ENCODE results near the gene GPR82. TPM values are rescaled to one million over a fixed set of nuclear protein-coding genes. Genes with fewer than 3 reads are reported as not detected.
A peak's percentile ranks its signal among the peaks of the same experiment; 100 is the strongest.
"Not testable (repeated sequence)": the region's sequence is repeated elsewhere in the genome, so short reads cannot be mapped to it uniquely, and the experiment has no call there.

The GPR82 gene
- total RNA-seq, 2 experiments from 2014 or later = 0.05 TPM

DNA sequence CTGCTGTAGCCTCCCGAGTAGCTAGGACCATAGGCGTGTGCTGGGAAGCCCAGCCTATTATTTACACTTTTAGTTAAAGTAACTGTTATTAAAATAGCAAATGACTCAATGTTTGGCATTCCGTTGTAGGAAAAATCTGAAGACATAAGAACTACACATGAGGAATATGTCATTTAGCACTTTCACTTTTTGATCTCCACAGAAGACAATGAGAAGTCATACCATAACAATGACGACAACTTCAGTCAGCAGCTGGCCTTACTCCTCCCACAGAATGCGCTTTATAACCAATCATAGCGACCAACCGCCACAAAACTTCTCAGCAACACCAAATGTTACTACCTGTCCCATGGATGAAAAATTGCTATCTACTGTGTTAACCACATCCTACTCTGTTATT lies 28.6 kb upstream of the GPR82 start:
- CTCF ChIA-PET = no interaction called here
- DNase-seq (peak; percentile 42), ATAC-seq (peak; percentile 65)
- POLR2A ChIA-PET = no interaction called here
- no peak overlapping the region for H3K27ac Mint-ChIP-seq
- no peak overlapping the region for H3K4me3 Mint-ChIP-seq
- no peaks in the 10 kb centered on the region for H3K9me3 Mint-ChIP-seq (ENCODE audit: low read depth)
- intact Hi-C loops (cut with DNase I, micrococcal nuclease) = no loop called here
- peaks cover 9% of the 10 kb centered on the region for H3K36me3 Mint-ChIP-seq (ENCODE audit: low read depth)
- H3K4me1 Mint-ChIP-seq = peaks cover 27% of the 10 kb centered on the region
- no peaks in the 10 kb centered on the region for H3K27me3 Mint-ChIP-seq

DNA sequence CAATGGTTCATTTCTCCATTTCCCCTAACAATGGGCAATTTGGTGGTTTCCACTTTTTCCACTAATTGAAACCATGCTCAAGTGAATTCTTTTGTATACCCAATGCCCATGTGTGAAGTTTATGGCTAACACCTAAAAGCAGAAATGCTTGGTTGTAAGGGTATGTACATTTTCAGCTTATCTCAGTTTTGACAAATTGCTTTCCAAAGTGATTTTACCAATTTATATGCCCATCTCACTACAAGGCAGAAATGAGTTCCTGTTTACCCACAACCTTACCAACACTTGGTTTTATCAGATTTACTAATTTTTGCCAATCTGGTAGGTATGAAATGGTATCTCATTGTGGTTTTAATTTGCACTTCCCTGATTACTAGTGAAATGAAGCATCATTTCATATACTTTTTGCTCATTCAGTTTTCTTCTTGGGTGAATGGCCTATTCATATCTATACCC lies 20.4 kb upstream of the GPR82 start:
- H3K27ac Mint-ChIP-seq = no peak overlapping the region
- CTCF ChIA-PET = interaction anchor here (0.7 kb wide), 1 partner anchor 419 kb away, joined by 3 read pairs; no protein-coding TSS in a partner anchor

DNA sequence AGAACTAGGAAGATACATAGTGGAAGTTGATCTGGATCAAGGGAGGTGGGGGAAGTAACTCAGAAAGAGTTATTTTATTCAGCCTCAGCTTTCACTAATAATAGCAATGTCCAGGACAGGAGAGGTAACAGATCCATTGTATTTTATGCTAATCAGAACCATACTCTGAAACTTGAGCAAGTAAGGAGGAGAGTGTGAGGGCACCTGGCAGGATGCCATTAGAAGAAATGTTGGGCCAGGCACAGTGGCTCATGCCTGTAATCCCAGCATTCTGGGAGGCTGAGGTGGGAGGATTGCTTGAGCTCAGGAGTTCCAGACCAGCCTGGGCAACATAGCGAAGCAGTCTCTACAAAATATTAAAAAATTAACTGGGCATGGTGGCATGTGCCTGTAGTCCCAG lies 18.9 kb upstream of the GPR82 start:
- intact Hi-C loops (cut with DNase I, micrococcal nuclease) = no loop called here
- ATAC-seq = no peak

More for the DNA sequence above, 20.4 kb upstream of the GPR82 start:
- Mint-ChIP-seq H3K27me3 (no peaks in the 10 kb centered on the region), H3K4me3 (no peak overlapping the region), H3K4me1 (peaks cover 28% of the 10 kb centered on the region), H3K36me3 (ENCODE audit: low read depth) (peaks cover 2% of the 10 kb centered on the region), H3K9me3 (ENCODE audit: low read depth) (no peaks in the 10 kb centered on the region)
- intact Hi-C loops (cut with DNase I, micrococcal nuclease) = loop anchor here in 1 of 2 experiments (5.0 kb wide), 1 partner anchor 36 kb away; no protein-coding TSS in a partner anchor
- ATAC-seq (peak; percentile 65), DNase-seq (no peak)
- POLR2A ChIA-PET = no interaction called here

DNA sequence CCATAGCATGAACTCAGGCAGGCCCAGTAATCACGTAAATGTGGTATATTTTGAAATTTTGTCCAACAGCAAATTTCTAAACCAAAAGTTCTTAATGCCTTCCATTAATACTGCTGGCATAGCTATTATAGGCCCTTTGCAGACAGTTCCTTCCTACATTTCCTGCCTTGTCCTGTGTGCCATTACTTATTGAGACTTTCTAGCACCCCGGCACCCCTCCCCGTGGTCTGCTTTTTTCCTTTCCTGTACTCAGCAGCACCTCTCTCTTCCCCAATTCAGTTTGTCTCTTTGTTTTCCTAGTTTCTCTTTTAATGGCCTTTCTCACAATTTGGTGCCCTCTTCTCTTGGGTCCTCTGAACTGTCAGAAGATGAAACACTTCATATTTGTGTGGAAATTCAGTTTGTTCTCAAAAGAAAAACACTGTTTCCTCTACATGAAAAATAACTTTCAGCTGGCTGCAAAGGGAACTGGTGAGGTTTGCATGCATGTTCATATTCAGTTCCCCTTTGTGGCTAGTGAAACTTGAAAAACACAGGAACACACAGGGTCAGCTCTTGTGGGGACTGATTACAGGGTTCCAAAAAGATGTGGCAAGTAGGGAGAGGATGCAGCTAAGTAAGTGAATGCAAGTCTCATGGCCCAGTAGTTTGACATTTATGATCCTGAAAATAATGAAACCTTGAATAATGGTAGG lies 18.2 kb upstream of the GPR82 start:
- Mint-ChIP-seq H3K4me1 (peaks cover 30% of the 10 kb centered on the region), H3K4me3 (no peak overlapping the region), H3K27ac (no peak overlapping the region), H3K36me3 (ENCODE audit: low read depth) (peaks cover 2% of the 10 kb centered on the region), H3K9me3 (ENCODE audit: low read depth) (no peaks in the 10 kb centered on the region), H3K27me3 (no peaks in the 10 kb centered on the region)
- intact Hi-C loops (cut with DNase I, micrococcal nuclease) = no loop called here
- DNase-seq (no peak), ATAC-seq (no peak)
- POLR2A ChIA-PET = interaction anchor here (0.6 kb wide), 1 partner anchor 276 kb away, joined by 3 read pairs; no protein-coding TSS in a partner anchor
- CTCF ChIA-PET = no interaction called here

More for the DNA sequence above, 18.9 kb upstream of the GPR82 start:
- peaks cover 27% of the 10 kb centered on the region for H3K4me1 Mint-ChIP-seq
- CTCF ChIA-PET = no interaction called here
- POLR2A ChIA-PET = no interaction called here
- H3K4me3 Mint-ChIP-seq = no peak overlapping the region
- DNase-seq = no peak
- H3K9me3 Mint-ChIP-seq (ENCODE audit: low read depth) = no peaks in the 10 kb centered on the region
- peaks cover 2% of the 10 kb centered on the region for H3K36me3 Mint-ChIP-seq (ENCODE audit: low read depth)
- H3K27ac Mint-ChIP-seq = no peak overlapping the region
- no peaks in the 10 kb centered on the region for H3K27me3 Mint-ChIP-seq

DNA sequence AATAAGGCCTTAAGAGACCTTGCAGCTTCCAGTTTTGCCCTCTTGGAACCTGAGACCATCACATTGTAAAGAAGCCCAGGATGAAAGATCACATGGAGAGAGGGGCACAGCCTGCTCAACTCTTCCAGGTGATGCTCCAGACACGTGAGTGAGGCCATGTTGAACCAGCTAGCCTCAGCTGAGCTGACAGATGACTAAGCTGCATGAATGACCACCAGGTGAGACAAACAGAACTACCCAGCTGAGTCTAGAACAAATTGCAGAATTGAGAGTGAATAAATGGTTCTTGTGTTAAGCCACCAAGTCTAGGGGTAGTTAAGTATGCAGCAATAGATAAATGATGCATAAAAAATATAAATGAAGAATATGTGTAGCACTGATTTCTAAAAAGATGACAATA lies 16.8 kb upstream of the GPR82 start:
- no peak overlapping the region for H3K27ac Mint-ChIP-seq
- ChIA-PET POLR2A (no interaction called here), CTCF (no interaction called here)
- intact Hi-C loops (cut with DNase I, micrococcal nuclease) = no loop called here
- DNase-seq (no peak), ATAC-seq (no peak)
- no peak overlapping the region for H3K4me3 Mint-ChIP-seq
- H3K36me3 Mint-ChIP-seq (ENCODE audit: low read depth) = peaks cover 2% of the 10 kb centered on the region
- H3K27me3 Mint-ChIP-seq = no peaks in the 10 kb centered on the region
- peaks cover 38% of the 10 kb centered on the region for H3K4me1 Mint-ChIP-seq
- no peaks in the 10 kb centered on the region for H3K9me3 Mint-ChIP-seq (ENCODE audit: low read depth)

DNA sequence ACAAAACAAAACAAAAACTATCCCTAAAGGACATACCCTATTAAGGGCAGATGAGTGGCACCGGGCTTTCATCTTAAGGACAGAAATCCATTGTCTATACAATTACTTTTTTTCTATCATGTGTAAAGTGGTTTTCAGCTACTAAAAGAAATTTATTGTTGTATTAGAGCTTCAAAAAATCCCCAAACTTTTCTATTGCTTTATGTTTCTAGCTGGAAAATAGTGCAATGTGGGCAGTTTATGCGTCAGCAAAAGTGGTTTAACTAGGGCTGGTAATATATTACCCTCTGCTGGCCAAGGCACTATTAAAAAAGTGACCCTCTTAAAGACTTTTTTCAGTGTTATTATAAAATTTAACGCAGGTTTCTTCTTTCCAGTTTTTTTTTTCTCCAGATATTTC lies 15.5 kb upstream of the GPR82 start:
- no peaks in the 10 kb centered on the region for H3K9me3 Mint-ChIP-seq (ENCODE audit: low read depth)
- H3K4me3 Mint-ChIP-seq = no peak overlapping the region
- DNase-seq (no peak), ATAC-seq (no peak)
- intact Hi-C loops (cut with DNase I, micrococcal nuclease) = no loop called here
- no peak overlapping the region for H3K27ac Mint-ChIP-seq
- peaks cover 2% of the 10 kb centered on the region for H3K36me3 Mint-ChIP-seq (ENCODE audit: low read depth)
- H3K27me3 Mint-ChIP-seq = no peaks in the 10 kb centered on the region
- ChIA-PET POLR2A (interaction anchor here (1.1 kb wide), 1 partner anchor 8 kb away, joined by 3 read pairs; no protein-coding TSS in a partner anchor), CTCF (interaction anchor here (0.6 kb wide), 1 partner anchor 1691 kb away, joined by 3 read pairs; no protein-coding TSS in a partner anchor)
- H3K4me1 Mint-ChIP-seq = peaks cover 36% of the 10 kb centered on the region

DNA sequence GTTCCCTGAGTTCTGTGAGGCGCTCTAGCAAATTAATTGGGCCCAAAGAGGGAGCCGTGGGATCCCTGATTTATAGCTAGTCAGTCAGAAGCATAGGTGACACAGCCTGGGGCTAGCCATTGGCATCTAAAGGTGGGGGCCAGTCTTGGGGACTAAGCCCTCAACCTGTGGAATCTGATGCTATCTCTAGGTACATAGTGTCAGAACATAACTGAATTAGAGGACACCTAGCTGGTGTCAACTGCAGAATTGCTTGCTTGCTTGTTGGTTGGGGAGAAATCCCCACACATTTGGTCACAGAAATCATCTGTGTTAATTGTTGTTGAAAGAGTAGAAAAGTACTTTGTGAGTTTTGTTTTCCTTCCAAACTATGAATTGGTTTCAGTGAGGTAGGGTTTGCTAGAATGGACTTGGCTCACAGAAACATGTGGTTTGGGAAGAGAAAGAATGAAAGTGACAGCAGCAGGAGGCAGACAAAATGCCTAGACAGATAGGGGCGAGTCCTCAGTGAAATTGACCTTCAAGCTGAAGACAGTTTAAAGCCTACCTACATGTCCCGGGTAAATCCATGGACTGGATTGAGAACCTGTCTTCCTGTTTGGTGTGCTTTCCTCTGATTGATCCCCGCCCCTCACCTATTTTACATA lies 12.8 kb upstream of the GPR82 start:
- POLR2A ChIA-PET = no interaction called here
- CTCF ChIA-PET = no interaction called here
- Mint-ChIP-seq H3K9me3 (ENCODE audit: low read depth) (no peaks in the 10 kb centered on the region), H3K4me1 (peaks cover 22% of the 10 kb centered on the region), H3K27ac (no peak overlapping the region), H3K4me3 (no peak overlapping the region), H3K36me3 (ENCODE audit: low read depth) (no peaks in the 10 kb centered on the region), H3K27me3 (no peaks in the 10 kb centered on the region)
- DNase-seq = peak; percentile 7
- peak; percentile 61 for ATAC-seq
- intact Hi-C loops (cut with DNase I, micrococcal nuclease) = no loop called here

DNA sequence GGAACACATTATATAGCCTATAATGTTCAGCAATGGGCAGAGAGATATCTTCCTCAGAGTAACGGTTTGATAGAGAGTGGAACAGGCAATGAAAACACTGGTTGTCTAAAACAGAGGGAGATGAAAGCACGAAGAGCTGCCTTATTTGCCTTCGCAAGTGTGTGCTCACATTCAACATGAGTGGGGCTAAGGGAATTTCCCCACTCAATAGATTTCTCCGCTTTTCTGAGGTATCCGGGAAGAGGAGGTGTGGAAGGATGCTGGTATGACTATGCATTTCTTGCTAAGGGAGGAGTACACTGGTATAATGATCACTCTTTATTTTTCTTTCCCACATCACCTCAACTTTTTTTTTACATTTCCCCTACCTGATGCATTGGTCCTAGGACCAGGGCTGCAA lies 7.8 kb upstream of the GPR82 start:
- intact Hi-C loops (cut with DNase I, micrococcal nuclease) = no loop called here
- peaks cover 25% of the 10 kb centered on the region for H3K36me3 Mint-ChIP-seq (ENCODE audit: low read depth)
- no peak overlapping the region for H3K4me3 Mint-ChIP-seq
- peaks cover 21% of the 10 kb centered on the region for H3K4me1 Mint-ChIP-seq
- H3K27ac Mint-ChIP-seq = no peak overlapping the region
- no peaks in the 10 kb centered on the region for H3K27me3 Mint-ChIP-seq
- ChIA-PET CTCF (no interaction called here), POLR2A (interaction anchor here (0.6 kb wide), 2 partner anchors 8 to 40 kb away, joined by 3 read pairs; no protein-coding TSS in a partner anchor)
- ATAC-seq (peak; percentile 55), DNase-seq (peak; percentile 6)
- peaks cover 9% of the 10 kb centered on the region for H3K9me3 Mint-ChIP-seq (ENCODE audit: low read depth)

DNA sequence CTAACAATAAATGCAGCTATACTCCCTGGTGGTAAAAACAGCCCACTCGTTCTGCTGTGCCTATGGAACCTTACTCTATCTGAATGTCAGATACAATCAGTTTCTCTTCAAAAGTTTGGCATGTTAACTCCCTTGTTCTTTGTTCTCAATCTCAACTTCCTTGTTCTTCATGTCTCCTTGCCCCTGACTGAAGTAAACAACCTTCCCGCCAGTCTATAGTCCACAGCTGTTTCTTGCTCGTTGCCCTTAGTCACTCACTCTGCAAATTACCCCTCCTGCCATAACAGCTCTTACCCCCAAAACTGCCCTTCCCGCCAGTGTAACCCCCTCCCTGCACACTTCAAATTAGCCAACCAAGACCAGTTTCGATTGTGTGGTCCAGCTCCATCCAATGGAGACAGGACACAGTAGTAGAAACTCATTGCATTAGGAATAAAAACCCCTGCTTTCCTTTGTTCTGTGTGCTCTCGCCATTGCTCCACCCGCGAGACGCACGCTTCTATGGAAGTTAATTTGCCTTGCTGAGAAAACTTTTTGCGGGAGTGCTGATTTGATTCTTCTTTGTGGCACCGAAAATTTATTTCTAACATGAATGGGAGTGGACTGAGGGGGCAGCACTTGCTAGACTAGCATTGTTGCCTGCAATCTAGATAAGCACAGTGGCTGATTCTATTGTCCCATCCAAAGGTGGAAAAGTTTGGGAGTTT lies 7.1 kb upstream of the GPR82 start:
- no peak overlapping the region for H3K4me3 Mint-ChIP-seq
- ATAC-seq = no peak
- POLR2A ChIA-PET = interaction anchor here (0.6 kb wide), 1 partner anchor 9 kb away, joined by 3 read pairs; no protein-coding TSS in a partner anchor
- H3K27me3 Mint-ChIP-seq = no peaks in the 10 kb centered on the region
- CTCF ChIA-PET = no interaction called here
- no peak for DNase-seq
- H3K27ac Mint-ChIP-seq = peak overlapping the region; percentile 61
- peaks cover 9% of the 10 kb centered on the region for H3K9me3 Mint-ChIP-seq (ENCODE audit: low read depth)
- peaks cover 23% of the 10 kb centered on the region for H3K4me1 Mint-ChIP-seq
- intact Hi-C loops (cut with DNase I, micrococcal nuclease) = no loop called here
- peaks cover 25% of the 10 kb centered on the region for H3K36me3 Mint-ChIP-seq (ENCODE audit: low read depth)

DNA sequence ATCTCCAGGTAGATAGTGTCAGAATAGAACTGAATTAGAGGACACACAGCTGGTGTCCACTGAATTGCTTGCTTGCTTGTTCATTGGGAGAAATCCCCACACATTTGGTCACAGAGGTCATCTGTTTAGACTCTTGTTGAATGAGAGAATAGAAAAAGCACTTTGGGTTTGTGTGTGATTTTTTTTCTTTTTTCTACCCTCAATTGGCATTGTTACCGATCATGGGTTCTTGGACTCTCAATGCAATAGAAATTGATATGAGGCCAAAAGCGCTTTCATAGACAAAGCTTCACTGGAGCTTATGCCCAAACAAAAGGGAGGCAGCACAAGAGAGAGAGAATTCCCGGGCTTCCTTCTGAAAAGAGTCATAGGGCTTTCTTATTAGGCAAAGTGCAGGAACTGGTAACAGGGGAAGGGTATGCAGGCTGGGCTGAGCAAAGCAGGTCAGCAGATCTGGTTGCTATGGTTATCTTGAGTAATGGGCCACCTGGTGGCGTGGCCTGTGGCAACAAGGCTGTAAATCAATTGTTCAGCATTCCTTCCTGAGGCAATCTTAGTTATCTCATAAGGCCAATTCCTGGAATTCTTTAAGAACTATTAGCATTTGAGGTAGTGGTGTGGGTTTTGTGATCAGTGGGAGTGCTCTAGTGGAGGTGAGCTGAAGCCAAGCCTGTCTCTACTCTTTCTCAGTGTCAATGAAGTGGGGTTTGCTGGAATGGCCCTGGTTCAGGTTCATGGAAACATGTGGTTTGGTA lies 5.3 kb upstream of the GPR82 start:
- Mint-ChIP-seq H3K4me1 (peaks cover 34% of the 10 kb centered on the region), H3K36me3 (ENCODE audit: low read depth) (peaks cover 28% of the 10 kb centered on the region), H3K4me3 (no peak overlapping the region), H3K27ac (no peak overlapping the region), H3K9me3 (ENCODE audit: low read depth) (peaks cover 9% of the 10 kb centered on the region), H3K27me3 (no peaks in the 10 kb centered on the region)
- ATAC-seq (no peak), DNase-seq (no peak)
- CTCF ChIA-PET = no interaction called here
- intact Hi-C loops (cut with DNase I, micrococcal nuclease) = no loop called here
- POLR2A ChIA-PET = no interaction called here

DNA sequence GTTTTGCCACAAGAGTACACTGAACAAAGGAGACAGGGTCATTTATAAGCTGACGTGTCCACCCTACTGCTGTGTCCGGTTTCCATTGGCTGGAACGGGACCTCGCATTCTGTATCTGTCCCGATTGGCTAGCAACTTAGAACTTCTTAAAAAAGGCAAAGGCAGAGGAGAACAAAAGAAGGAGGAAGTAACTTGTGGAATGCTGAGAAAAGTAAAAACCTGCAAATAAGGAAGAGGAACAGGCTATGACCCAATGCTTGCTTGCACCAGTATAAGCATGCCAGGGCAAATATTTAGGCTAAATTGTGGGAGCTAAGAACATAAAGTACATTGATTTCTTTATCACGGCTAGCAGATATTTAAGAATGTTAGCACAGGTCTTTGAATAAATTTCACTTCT lies 4.4 kb upstream of the GPR82 start:
- H3K27ac Mint-ChIP-seq; H3K4me3 Mint-ChIP-seq; ATAC-seq; POLR2A ChIA-PET; H3K27me3 Mint-ChIP-seq; H3K9me3 Mint-ChIP-seq (ENCODE audit: low read depth); DNase-seq; CTCF ChIA-PET: not testable (repeated sequence)
- Mint-ChIP-seq H3K36me3 (ENCODE audit: low read depth) (peaks cover 28% of the 10 kb centered on the region), H3K4me1 (peaks cover 36% of the 10 kb centered on the region)
- intact Hi-C loops (cut with DNase I, micrococcal nuclease) = loop anchor here in 1 of 2 experiments (10.0 kb wide), 1 partner anchor 55 kb away; no protein-coding TSS in a partner anchor

All from activated CD4-positive, alpha-beta T cell treated with anti-CD3 and anti-CD28 coated beads for 36 hours (primary cell).